Testis (tissue), 2 donors: ENCODE measurements around the gene SGSM1.

ENCODE experiments used
- CTCF ChIP-seq, 3 experiments: fragments of 450-650 bp in 2 of 3; fragments of 200-600 bp in 1 of 3; sonication (generic) in 1 of 3; IDR thresholded peaks; one replicate each; pipeline ENCODE4 v1.5.1; 2016 to 2019; ENCODE audit warnings: antibody characterized with exemption in 3 of 3, mild to moderate bottlenecking in 2 of 3, moderate library complexity in 1 of 3
- POLR2A ChIP-seq: fragments of 450-650 bp; IDR thresholded peaks from one replicate; pipeline ENCODE4 v1.6.1; 2017; ENCODE audit warnings: antibody characterized with exemption, mild to moderate bottlenecking, moderate library complexity

- TF ChIP-seq CTCF (IDR thresholded peaks at IDR 0.05) (no peak), POLR2A (no peak)
These were observed 42.0 kb upstream of the SGSM1 start for GRCh38 chr22:24763872-24764485.
